HG03460 (cell line): ENCODE measurements around the gene RPS27L.

ENCODE experiments used
- ATAC-seq: cut with Tn5 transposase; IDR thresholded peaks from one replicate; pipeline ENCODE4 v1.9.1; 2021; ENCODE audit not compliant: unreplicated experiment

Gene RPS27L

GRCh38 chr15:63157118-63157843 is at the start of gene RPS27L:
TSS of gene RPS27L (minus strand) at chr15:63157477. CDS start at chr15:63157405, 72 bp downstream.
- peak; percentile 87 for ATAC-seq

DNA sequence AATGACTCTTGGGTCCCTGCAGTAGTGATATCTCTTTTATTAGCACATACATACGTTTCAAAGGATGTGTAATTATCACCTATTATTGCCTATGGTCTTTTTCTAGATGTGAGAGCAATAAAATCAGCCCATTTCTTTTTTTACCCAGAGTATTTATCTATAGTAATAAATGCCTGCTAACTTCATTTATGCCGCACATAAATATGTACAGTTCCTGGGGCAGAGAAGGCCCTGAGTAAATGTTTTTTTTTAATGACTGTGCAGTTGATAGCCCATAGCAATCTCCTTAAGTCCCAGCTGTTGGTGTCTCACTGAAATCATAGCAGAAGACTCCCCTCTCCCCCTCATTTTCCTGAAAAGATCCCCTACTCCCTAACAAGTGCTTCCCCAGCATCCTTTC is 48.8 kb upstream of the RPS27L start:
- ATAC-seq = no peak

DNA sequence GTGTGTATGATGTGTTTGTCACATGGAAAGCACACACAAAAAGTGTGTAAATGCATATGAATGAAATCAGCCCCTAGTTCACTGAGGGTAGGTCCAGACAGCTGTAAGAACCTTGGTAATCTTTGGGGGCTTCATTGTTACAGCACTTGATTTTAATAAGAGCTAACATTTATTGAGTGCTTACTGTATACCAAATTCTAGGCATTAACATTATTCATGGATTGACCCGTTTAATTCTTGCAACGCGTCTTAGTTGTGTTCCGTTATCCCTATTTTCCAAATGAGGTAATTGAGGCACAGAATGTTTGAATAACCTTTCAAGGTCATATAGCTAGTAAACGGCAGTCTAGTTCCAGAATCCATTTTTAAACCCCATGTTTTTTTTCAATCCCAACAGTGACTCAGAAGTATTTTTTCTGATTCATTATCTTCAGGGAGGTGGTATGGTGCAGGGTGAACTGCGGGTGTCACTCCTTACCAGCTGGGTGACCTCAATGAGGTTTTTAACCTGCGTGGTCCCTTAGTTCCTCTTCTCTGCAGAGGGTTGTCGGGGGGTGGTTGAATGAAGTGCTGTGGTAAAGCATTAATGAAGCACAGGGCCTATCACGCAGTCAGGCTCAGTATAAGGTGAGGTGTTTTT is 46.3 kb upstream of the RPS27L start:
- no peak for ATAC-seq

DNA sequence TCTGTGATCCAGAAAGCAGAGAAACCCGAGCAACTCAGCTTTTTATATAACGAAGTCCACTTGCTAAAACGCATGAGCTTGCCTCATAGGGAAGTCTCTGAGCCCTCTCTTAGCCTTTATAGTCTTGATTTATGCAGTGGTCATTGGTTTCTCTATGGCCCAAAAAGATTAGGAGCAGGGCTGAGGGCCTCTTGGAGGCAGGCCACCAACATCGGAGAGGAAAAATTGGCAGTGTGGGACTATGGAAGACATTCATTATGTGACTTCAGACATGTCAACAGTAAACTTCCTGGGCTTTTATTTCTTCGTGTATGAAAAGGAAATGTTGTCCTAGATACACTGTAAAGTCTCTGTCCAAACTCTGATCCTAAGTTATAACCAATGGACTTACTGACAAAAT is 45.6 kb upstream of the RPS27L start:
- ATAC-seq = no peak

DNA sequence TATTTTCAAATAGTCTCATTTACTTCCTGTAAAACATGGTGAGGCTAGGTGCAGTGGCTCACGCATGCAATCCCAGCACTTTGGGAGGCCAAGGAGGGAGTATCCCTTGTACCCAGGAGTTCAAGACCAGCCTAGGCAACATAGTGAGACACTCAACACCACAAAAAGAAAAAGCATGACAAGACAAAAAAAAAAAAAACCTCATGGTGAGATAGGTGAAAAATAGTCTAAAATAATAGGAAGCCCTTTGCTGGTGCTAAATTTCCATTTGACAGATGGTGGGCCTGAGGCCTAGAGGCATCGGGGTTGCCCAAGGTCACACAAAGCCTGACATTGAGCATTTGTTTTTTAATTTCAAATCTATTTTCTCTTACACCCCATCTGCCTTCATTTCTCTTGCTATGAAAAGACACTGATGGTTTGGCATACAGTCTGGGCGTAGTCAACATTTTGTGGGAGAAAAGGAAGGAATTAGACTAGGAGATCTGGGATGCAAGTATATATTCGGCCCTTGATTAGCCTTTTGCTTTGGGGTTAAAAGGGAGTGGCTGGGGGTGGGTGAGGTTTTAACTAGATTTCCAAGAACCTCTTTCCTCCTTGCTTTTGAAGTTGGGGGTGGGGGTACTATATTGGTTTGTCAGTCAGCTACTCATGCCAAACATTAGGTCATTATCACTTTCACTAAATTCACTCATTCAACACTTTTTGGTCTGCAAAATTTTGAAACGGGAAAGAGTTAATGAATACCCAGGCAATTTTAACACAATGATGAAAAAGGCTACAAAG is 43.4 kb upstream of the RPS27L start:
- ATAC-seq = no peak

DNA sequence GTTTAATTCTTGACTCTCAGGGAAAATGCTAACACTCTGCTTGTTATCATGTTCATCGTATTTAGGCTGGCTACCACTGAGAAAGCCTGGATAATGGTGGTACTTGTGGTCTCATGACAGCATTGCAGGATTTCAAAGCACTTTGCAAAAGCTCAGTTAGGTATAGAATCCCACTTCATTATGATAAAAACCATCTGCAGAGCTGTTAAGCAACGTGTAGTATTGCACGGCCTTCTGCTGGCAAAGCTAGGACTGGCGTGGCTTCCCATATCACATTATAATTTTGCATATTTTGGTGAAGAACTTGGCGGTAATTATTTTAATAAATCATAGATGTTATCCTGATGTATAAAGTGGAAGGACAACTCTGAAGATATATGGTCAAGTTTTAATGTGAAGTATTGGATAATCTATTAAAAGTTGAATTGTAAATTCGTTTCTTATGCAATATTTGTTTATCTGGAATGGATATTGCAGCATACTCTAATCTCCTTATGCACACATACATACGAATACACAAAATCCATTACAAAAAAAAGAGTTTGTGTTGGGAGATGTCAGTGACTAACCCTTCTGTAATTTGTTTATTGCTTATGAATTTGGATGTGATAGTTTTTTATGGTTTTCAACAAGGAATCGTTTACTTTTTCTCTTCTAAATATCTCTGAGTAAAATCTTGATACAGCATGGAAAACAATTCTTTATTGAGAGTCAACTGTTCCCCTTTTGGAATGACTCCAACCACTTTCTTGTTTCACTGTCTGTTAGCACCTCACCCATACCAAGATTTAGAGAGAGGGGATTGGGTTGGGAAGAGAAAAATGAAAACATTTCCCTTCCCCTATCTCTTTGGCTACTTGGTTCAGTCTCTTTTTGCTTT is 41.3 kb upstream of the RPS27L start:
- no peak for ATAC-seq

DNA sequence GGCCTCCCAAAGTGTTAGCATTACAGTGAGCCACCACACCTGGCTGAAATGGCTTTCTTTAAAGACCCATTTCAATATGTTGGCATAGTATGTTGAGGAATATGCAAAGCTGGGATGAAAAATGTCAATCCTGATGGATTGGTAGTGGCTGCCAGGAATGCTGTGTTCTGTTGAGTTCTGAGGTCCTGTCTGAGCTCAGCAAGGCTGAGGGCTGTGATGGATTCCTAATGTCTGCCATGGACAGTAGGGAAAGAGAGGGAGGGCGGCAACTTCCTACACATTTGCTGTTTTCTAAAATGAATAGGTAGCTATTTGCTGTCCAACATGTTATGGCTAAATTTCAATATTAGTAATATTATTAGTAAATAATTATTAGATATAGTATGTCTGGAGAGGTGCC is 40.3 kb upstream of the RPS27L start:
- no peak for ATAC-seq

DNA sequence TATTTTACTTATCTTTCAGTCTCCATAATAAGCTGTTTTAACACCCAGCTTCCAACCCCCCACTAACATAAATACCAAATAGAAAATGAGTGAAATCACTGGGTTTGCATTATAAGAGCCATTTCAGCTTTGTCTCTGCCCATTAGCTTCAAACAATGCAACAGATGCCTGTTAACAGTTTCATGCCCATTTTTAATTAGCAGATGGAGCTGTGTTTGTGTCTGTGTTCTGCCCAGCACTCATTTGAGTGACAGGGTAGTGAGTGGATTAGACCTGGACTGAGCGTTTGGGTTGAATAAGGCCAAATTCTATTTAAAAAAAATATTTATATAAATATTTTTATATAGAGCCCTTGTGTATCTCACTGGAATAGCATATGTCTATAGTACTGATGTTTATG is 39.6 kb upstream of the RPS27L start:
- no peak for ATAC-seq

DNA sequence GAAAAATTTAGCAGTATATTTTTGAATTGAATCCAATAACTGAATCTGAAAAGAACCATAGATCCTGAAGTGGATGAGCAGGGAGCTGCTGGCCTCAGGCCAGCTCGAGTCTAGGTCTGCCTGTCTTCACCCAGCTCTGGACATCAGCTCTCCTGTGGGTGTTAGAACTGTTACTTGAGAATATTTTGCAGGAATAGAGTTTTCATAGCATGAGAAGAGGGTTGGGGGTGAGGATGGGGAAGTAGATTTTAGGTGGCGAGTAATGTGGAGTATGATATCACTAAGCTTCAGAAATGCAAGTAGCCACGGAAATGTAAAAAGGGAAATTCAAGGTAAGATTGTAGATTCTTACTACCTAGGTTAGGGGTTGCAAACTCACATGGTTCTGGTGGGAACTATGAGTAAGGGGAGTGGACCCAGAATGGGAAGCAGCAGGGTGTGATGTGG is 38.3 kb upstream of the RPS27L start:
- ATAC-seq = no peak

GRCh38 chr15:63194880-63195568 is 37.7 kb upstream of the RPS27L start:
- no peak for ATAC-seq

DNA sequence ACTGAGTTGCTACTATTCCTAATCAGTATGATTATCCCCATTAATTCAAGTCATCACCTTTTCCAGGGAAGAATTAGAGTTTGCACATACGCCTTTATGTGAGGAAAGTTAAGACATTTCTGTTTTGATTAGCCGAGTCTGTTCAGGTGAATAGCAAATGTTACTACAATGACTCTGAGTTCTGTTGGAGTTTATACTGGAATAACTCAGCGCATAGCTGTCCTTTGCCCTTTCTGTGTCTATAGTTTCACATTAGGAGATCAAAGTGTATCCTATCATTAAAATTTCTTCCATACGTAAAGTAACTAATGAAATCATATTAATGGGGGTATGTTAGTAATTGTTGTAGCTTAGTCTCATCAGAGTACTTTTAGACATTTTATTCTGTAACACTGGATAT is 37.0 kb upstream of the RPS27L start:
- ATAC-seq = no peak

- ATAC-seq = no peak
Measured at GRCh38 chr15:63192619-63193206, 35.4 kb upstream of the RPS27L start.

DNA sequence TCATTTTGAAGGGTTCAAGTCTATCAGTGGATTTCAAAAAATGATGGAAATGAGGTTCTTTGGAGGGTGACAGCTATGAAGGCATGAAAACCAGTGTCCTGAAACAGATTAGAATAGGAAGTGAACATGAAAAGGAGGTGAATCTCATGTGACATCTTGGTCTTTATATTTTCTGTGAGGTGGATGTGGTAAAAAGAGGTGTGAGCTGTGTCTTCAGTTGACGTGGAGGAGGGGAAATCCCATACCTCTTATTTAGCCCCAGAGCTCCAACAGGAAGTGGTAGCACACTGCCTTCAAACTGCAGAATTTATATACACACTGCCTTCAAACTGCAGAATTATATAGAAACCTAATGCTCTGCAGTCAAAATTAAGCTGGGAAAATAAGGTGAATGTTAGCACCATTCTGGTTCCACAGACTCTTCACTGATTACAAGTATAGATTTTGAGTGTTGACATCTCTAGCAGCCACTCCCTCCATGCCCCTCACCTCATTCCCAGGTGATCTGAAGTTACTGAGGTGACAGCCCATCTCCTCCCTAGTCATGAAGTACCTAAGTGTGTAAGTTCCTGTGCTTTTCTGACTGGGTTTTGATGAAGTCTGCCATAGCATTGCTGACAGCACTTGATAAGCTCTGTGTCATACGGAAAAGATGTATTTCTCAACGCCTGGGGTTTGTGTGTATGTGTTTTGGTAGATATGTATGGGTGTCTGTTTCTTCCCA is 34.8 kb upstream of the RPS27L start:
- ATAC-seq = peak; percentile 38

- no peak for ATAC-seq
Measured at GRCh38 chr15:63190769-63191649, 33.7 kb upstream of the RPS27L start.

GRCh38 chr15:63189941-63190768 is 32.9 kb upstream of the RPS27L start:
- no peak for ATAC-seq

GRCh38 chr15:63188926-63189871 is 31.9 kb upstream of the RPS27L start, which contains the start of gene RAB8B:
TSS of gene RAB8B (plus strand) at chr15:63189606. CDS start at chr15:63189625, 19 bp downstream.
- ATAC-seq = peak; percentile 73
